ENCODE data around the gene RBM25. TPM values are rescaled to one million over a fixed set of nuclear protein-coding genes. Genes with fewer than 3 reads are reported as not detected.

RBM25 gene
- total RNA-seq, 3 donors from 2014 or later, result 117 to 123 (median 121) TPM

DNA sequence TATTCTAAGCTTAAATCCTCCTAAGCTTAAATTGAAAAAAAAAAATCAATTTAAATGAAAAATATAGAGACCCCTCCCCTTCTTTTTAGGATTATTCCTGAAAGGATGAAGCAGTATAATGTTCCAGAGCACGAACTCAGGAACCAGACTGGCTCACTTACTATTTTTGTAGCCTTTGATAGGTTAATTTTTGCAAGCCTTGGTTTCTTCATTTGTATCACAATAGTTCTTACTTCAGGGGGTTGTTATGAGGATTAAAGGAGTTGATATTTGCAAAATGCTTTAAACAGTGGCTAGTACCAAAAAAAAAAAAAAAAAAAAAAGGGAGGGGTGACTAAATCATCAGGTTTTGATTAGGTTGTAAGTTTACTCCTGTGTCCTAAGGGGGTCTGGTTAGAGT lies 3.1 kb upstream of the RBM25 start:
- no peak for ATAC-seq
- H3K9me3 Mint-ChIP-seq, result no peaks in the 10 kb centered on the region
- H3K4me3 Mint-ChIP-seq, result no peak overlapping the region
- peaks cover 12% of the 10 kb centered on the region for H3K4me1 Mint-ChIP-seq (ENCODE audit: low read depth)
- H3K27me3 Mint-ChIP-seq (ENCODE audit: low read depth), result no peaks in the 10 kb centered on the region
- peaks cover 4% of the 10 kb centered on the region for H3K36me3 Mint-ChIP-seq (ENCODE audit: insufficient read depth)
- no peak for DNase-seq

DNA sequence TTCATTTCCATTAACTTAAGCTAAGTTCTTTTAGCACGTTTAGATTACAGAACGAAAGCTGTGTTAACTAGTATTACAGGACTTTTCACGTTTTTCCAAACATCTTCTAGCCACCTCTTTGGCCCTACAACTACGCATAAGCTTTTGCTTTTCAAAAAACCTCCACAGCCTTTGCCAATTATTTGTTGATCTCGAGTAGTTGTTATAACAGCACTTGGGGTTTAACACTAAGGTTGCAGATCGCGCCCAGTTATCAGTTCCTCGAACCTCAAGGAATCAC lies 450 bp upstream of the RBM25 start:
- H3K4me3 Mint-ChIP-seq, result no peak overlapping the region
- ATAC-seq (no peak), DNase-seq (no peak)
- H3K27me3 Mint-ChIP-seq (ENCODE audit: low read depth), result no peaks in the 10 kb centered on the region
- peaks cover 38% of the 10 kb centered on the region for H3K4me1 Mint-ChIP-seq (ENCODE audit: low read depth)
- peaks cover 11% of the 10 kb centered on the region for H3K36me3 Mint-ChIP-seq (ENCODE audit: insufficient read depth)
- no peaks in the 10 kb centered on the region for H3K9me3 Mint-ChIP-seq

DNA sequence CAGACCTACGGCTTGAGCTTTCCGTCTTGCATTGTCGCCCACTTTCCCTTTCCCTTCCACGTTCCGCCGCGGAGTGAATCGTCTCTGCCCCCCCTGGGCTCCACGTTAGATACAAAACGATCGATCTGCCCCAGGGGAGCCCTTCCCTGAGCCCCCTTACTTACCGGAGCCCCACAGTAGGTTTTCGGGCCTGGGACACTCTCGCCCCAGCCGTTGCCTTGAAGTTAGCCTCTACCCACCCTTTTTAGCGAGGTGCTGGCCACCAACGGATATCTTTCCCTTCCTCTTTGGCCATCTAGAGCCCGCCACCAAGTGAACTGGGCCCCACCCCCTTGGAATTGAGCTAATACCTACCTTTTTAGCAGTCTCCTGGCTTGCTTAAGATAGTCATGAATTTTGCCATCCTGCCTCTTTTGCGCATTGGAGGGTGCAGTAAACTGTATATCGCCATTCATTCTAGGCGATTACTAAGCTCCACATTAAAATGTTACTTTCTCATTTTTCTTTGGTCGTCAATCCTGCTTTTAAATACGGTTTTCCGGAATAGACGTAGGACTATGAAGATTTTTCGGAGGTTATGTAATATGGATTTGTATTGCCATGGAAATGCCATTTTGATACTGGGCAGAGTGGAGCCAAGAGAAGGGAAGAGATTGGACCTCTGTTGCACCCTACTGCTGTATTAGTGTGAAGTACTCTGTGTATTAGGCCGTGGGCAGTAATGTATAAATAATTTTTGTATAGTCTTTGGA lies 764 bp downstream of the RBM25 start:
- ATAC-seq, result no peak
- Mint-ChIP-seq H3K9me3 (no peaks in the 10 kb centered on the region), H3K4me3 (no peak overlapping the region), H3K4me1 (ENCODE audit: low read depth) (peaks cover 49% of the 10 kb centered on the region), H3K36me3 (ENCODE audit: insufficient read depth) (peaks cover 19% of the 10 kb centered on the region), H3K27me3 (ENCODE audit: low read depth) (no peaks in the 10 kb centered on the region)
- DNase-seq, result no peak

DNA sequence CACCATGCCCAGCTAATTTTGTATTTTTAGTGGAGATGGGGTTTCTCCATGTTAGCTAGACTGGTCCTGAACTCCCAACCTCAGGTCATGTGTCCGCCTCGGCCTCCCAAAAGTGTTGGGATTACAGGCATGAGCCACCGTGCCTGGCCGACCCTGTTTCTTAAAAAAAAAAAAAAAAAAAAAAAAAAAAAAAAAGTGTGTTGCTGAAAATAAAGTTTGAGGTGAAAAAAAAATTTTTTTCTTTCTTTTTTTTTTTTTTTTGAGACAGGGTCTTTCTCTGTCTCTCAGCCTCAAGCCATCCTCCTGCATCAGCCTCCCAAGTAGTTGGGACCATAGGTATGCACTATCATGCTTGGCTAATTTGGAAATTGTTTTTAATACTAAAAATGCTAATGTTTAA lies 11.3 kb downstream of the RBM25 start:
- Mint-ChIP-seq H3K27me3 (ENCODE audit: low read depth) (no peaks in the 10 kb centered on the region), H3K4me1 (ENCODE audit: low read depth) (peaks cover 25% of the 10 kb centered on the region), H3K36me3 (ENCODE audit: insufficient read depth) (peaks cover 20% of the 10 kb centered on the region), H3K4me3 (no peak overlapping the region), H3K9me3 (no peaks in the 10 kb centered on the region)
- ATAC-seq, result no peak
- DNase-seq, result no peak

DNA sequence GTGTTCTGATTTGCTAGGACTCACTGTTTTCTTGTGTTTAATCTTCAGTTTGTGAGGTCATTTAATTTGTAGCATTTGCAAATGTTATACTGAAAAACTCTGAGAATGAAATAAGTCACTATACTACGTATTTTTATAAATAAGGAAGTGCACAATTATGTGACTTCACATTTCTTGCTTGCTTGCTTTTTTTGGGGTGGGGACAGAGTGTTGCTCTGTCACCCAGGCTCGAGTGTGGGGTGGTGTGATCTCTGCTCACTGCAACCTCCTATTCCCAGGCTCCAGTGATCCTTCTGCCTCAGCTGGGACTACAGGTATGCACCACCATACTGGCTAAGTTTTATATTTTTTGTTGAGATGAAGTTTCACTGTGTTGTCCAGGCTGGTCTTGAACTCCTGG lies 32.7 kb downstream of the RBM25 start:
- DNase-seq (no peak), ATAC-seq (no peak)
- H3K27me3 Mint-ChIP-seq (ENCODE audit: low read depth), result no peaks in the 10 kb centered on the region
- H3K4me3 Mint-ChIP-seq, result no peak overlapping the region
- peaks cover 29% of the 10 kb centered on the region for H3K36me3 Mint-ChIP-seq (ENCODE audit: insufficient read depth)
- H3K9me3 Mint-ChIP-seq, result no peaks in the 10 kb centered on the region
- peaks cover 2% of the 10 kb centered on the region for H3K4me1 Mint-ChIP-seq (ENCODE audit: low read depth)

DNA sequence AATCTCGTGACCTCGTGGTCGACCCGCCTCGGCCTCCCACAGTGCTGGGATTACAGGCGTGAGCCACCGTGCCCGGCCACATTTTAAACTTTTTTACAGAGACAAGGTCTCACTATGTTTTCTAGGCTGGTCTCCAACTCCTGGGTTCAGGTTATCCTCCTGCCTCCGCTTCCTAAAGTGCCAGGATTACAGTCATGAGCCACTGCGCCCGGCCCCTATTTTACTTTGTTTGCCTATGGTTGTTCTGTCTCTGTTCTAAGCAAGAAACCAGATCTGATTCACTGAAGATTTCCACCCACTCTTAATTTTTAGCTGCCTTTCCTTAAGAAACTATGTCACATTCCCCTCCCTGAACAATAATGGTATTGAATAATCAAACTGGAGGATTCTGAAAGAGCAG lies 39.1 kb downstream of the RBM25 start:
- Mint-ChIP-seq H3K4me1 (ENCODE audit: low read depth) (no peaks in the 10 kb centered on the region), H3K36me3 (ENCODE audit: insufficient read depth) (peaks cover 43% of the 10 kb centered on the region), H3K9me3 (no peaks in the 10 kb centered on the region), H3K4me3 (no peak overlapping the region), H3K27me3 (ENCODE audit: low read depth) (no peaks in the 10 kb centered on the region)
- DNase-seq (no peak), ATAC-seq (no peak)

DNA sequence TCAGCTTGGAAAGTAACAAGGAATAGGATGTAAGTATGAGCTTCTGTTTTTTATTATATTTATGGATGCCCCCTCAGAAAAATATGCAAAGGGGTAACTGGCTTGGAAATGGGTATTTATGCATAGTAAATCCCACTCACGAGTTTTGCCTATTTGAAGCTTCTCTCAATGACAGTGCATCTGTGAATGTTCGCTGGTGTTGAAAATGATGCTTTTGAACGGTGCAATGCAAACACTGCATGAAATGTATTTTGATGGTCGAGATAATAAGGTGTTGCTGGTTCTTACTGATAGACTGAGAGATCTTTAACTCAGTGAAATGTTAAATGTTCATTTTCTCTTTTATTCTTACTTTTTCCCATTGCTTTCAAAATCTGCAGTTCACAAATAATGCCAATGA lies 42.0 kb downstream of the RBM25 start:
- no peak for DNase-seq
- H3K9me3 Mint-ChIP-seq, result no peaks in the 10 kb centered on the region
- ATAC-seq, result no peak
- H3K4me1 Mint-ChIP-seq (ENCODE audit: low read depth), result peaks cover 3% of the 10 kb centered on the region
- no peaks in the 10 kb centered on the region for H3K27me3 Mint-ChIP-seq (ENCODE audit: low read depth)
- H3K4me3 Mint-ChIP-seq, result no peak overlapping the region
- H3K36me3 Mint-ChIP-seq (ENCODE audit: insufficient read depth), result peaks cover 49% of the 10 kb centered on the region

DNA sequence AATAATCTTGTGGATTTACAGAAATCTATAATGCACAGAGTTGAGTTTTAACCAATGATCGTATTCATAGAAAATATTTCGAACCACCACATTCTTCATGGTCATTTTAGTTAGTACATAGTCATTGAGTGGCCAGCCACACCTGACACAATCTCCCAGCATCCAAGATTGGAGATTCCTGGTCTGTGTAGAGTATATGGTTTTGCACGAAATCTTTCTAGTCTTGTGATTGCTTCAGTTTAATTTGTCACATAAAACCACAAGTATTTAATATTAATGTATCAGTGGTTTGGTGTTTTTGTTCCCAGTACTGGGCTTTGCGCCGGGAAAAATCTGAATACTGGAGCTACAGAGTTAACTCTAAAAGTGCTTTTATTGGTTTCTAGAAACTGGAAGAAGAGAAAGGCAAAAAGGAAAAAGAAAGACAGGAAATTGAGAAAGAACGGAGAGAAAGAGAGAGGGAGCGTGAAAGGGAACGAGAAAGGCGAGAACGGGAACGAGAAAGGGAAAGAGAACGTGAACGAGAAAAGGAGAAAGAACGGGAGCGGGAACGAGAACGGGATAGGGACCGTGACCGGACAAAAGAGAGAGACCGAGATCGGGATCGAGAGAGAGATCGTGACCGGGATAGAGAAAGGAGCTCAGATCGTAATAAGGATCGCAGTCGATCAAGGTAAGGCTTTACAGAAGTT lies 44.6 kb downstream of the RBM25 start:
- Mint-ChIP-seq H3K9me3 (no peaks in the 10 kb centered on the region), H3K4me1 (ENCODE audit: low read depth) (peaks cover 3% of the 10 kb centered on the region), H3K27me3 (ENCODE audit: low read depth) (no peaks in the 10 kb centered on the region), H3K4me3 (no peak overlapping the region), H3K36me3 (ENCODE audit: insufficient read depth) (peaks cover 46% of the 10 kb centered on the region)
- DNase-seq (no peak), ATAC-seq (no peak)

DNA sequence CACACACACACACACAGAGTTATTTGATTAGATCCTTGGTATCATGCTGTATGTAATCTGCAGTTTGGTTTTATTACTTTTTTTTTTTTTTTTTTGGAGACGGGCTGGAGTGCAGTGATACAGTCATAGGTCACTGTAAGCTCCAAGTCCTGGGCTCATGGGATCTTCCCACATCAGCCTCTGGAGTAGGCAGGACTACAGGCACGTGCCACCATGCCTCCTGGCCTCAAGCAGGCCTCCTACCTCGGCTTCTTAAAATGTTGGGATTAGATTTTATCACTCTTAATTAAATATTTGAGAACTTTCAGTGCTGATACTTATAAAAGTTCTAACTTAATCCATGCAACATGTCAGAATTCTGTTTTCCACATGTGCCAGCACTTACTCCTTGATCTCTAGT lies 46.7 kb downstream of the RBM25 start:
- H3K9me3 Mint-ChIP-seq, result no peaks in the 10 kb centered on the region
- ATAC-seq, result no peak
- H3K4me3 Mint-ChIP-seq, result no peak overlapping the region
- no peaks in the 10 kb centered on the region for H3K27me3 Mint-ChIP-seq (ENCODE audit: low read depth)
- DNase-seq, result no peak
- peaks cover 3% of the 10 kb centered on the region for H3K4me1 Mint-ChIP-seq (ENCODE audit: low read depth)
- peaks cover 45% of the 10 kb centered on the region for H3K36me3 Mint-ChIP-seq (ENCODE audit: insufficient read depth)

DNA sequence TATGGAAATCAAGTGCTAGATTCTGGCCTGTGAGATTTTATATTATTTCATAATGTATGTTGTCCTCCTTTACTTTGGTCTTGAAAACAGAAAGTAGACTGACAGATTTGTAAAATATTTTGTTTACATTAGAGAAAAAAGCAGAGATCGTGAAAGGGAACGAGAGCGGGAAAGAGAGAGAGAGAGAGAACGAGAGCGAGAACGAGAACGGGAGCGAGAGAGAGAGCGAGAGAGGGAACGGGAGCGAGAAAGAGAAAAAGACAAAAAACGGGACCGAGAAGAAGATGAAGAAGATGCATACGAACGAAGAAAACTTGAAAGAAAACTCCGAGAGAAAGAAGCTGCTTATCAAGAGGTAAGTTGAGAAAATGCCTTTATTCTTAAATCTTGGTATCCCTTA lies 47.4 kb downstream of the RBM25 start:
- DNase-seq (no peak), ATAC-seq (no peak)
- peaks cover 41% of the 10 kb centered on the region for H3K36me3 Mint-ChIP-seq (ENCODE audit: insufficient read depth)
- H3K27me3 Mint-ChIP-seq (ENCODE audit: low read depth), result no peaks in the 10 kb centered on the region
- no peak overlapping the region for H3K4me3 Mint-ChIP-seq
- peaks cover 3% of the 10 kb centered on the region for H3K4me1 Mint-ChIP-seq (ENCODE audit: low read depth)
- H3K9me3 Mint-ChIP-seq, result no peaks in the 10 kb centered on the region

DNA sequence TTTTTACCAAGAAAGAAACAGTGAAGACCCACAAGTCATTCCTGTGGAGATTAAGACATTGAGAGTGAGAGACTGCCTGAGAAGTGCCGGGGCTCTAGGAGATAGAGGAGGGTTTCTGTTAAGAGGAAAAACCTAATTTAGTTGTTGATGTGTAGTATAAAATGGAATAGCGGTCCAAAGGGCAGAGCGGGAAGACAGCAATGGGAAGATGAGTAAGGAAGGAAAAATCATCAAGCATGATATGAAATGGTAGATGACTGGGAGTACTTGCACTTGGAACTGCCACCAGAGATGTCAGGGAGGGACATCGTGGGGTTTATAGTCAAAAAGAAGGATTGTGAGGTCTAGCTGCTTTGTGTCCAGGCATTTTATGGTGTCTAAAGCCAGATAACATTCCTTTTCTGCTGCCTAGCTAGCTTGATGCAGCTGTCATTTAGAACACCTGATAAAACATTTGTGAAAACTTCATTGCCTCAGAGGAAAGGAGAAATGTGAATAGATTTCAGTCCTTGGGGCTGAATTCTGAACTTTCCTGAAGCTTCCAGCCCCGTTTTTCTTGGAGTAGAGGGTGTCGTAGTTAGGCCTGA lies 57.8 kb downstream of the RBM25 start:
- ATAC-seq (no peak), DNase-seq (no peak)
- Mint-ChIP-seq H3K36me3 (ENCODE audit: insufficient read depth) (peaks cover 46% of the 10 kb centered on the region), H3K4me3 (no peak overlapping the region), H3K9me3 (no peaks in the 10 kb centered on the region), H3K27me3 (ENCODE audit: low read depth) (no peaks in the 10 kb centered on the region), H3K4me1 (ENCODE audit: low read depth) (peaks cover 6% of the 10 kb centered on the region)

DNA sequence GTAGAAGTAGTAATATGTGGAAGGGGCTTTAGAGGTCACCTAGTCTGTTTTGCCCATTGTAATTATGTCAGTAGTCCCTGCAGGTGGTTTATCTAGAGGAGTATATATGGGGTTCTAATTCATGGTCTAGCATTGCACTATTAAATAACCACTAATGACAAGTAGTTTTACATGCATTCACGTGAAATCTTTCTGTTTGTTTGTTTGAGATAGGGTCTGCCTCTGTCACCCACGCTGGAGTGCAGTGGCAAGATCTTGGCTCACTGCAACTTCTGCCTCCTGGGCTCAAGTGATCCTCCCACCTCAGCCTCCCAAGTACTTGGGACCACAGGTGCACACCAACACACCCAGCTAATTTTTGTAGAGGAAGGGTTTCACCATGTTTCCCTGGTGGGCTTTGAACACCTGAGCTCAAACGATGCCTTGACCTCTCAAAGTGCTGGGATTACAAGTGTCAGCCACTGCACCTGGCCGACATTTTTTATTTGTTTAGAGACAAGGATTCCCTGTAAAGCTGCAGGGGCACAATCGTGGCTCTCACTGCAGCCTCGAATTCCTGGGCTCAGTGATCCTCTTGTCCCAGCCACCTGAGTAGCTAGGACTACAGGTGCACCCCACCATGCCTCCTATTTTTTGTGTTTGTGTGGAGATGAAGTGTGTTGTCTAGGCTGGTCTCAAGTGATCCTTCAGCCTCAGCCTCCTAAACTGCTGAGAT lies 66.0 kb downstream of the RBM25 start:
- H3K9me3 Mint-ChIP-seq, result no peaks in the 10 kb centered on the region
- no peak for DNase-seq
- no peaks in the 10 kb centered on the region for H3K27me3 Mint-ChIP-seq (ENCODE audit: low read depth)
- H3K4me3 Mint-ChIP-seq, result no peak overlapping the region
- H3K36me3 Mint-ChIP-seq (ENCODE audit: insufficient read depth), result peaks cover 34% of the 10 kb centered on the region
- peaks cover 2% of the 10 kb centered on the region for H3K4me1 Mint-ChIP-seq (ENCODE audit: low read depth)
- ATAC-seq, result no peak

DNA sequence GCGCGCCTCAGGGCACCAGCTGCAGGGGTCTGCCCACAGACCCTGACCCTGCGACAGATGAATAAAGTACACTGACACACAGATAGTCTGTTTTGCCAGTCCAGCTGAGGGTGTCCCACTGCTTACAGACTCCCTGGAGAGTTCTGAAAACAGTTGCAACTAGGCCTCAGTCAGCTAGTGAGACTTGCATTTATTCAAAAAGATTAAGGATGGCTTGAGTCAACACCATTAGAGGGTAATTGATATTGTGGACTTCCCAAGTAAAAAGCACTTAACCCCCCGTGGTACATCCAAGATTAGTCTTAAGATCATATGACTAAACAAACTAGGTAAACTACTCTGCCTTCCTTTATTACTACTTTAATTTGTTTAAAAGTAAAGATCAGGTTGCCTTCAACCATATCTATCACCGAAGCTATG lies 66.8 kb downstream of the RBM25 start:
- peaks cover 30% of the 10 kb centered on the region for H3K36me3 Mint-ChIP-seq (ENCODE audit: insufficient read depth)
- no peaks in the 10 kb centered on the region for H3K27me3 Mint-ChIP-seq (ENCODE audit: low read depth)

DNA sequence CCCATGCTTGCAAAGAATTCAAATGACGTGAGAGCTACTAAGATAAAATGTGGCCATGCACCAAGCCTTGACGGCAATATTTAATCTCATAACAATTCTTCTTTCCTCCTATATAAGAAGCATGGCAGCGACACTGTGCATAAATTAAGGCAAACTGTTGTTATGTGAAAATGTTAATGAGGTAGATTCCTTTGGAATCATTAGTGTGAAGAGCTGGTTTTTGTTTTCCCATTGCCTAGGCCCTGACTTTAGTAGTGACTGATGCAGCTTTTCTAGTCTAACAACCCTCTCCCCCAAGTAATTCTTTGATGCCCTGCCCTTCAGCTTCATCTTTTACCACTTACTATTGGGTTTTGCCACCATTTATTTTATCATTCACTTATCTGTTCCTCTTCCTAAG lies 67.4 kb downstream of the RBM25 start:
- Mint-ChIP-seq H3K27me3 (ENCODE audit: low read depth) (no peaks in the 10 kb centered on the region), H3K4me1 (ENCODE audit: low read depth) (peaks cover 2% of the 10 kb centered on the region), H3K36me3 (ENCODE audit: insufficient read depth) (peaks cover 26% of the 10 kb centered on the region), H3K4me3 (no peak overlapping the region), H3K9me3 (no peaks in the 10 kb centered on the region)
- no peak for ATAC-seq
- DNase-seq, result no peak

More for the DNA sequence above, 66.8 kb downstream of the RBM25 start:
- ATAC-seq, result peak in 1 of 2 donors; percentile 18
- Mint-ChIP-seq H3K4me1 (ENCODE audit: low read depth) (peaks cover 2% of the 10 kb centered on the region), H3K4me3 (no peak overlapping the region), H3K9me3 (no peaks in the 10 kb centered on the region)
- DNase-seq, result no peak
